GM23248 (cell line): ENCODE results near the gene ZW10.

Experiments
- EZH2 ChIP-seq: fragments of 200-600 bp; sonication (generic); IDR thresholded peaks from 2 replicates; pipeline ENCODE4 v1.6.1; 2018; ENCODE audit warnings: antibody characterized with exemption, mild to moderate bottlenecking; ENCODE audit not compliant: insufficient read depth, poor library complexity, severe bottlenecking
- EZH2phosphoT487 ChIP-seq: fragments of 200-600 bp; sonication (generic); IDR thresholded peaks from 2 replicates; pipeline ENCODE4 v1.6.1; 2018; ENCODE audit warnings: antibody characterized with exemption, moderate library complexity, mild to moderate bottlenecking, low read depth; ENCODE audit not compliant: insufficient read depth

DNA sequence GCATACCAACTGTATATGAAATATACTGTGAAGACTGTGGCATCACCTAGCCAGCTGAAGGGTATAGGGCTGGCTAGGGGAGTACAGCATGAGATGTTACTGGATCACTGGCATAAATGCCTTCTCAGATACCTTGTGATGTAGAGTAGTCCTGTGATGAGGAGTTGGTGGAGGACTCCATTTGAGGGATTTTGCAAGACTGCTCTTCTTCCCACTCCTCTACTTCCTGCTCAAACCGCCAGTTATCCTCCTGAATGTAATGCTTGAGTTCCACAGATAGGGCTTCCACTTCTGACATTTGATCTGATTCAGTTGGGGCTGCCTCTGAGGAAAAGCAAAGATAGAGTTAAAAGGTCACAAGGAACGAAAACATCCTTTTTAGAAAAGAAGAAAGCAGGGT is 35.4 kb upstream of the ZW10 start:
- TF ChIP-seq EZH2phosphoT487 (no peak), EZH2 (no peak)
